ENCODE measurements around the gene CPSF2. TPM values are rescaled to one million over a fixed set of nuclear protein-coding genes. Genes with fewer than 3 reads are reported as not detected.

CPSF2 gene
- total and polyA plus RNA-seq, 2 experiments from 2014 or later = 23.3 to 39.6 TPM

GRCh38 chr14:92143309-92143708 lies 21.5 kb downstream of the CPSF2 start:
- H3K36me3 ChIP-seq (replicated peaks; ENCODE audit: insufficient read depth, low read depth) = no peaks in the 10 kb centered on the region
- H3K79me2 ChIP-seq = no peaks in the 10 kb centered on the region
- no peak for TF ChIP-seq CTCF (IDR thresholded peaks at IDR 0.05; ENCODE audit: poor library complexity)
- no peak for TF ChIP-seq EZH2 (IDR thresholded peaks at IDR 0.05; ENCODE audit: borderline replicate concordance)
- TF ChIP-seq EZH2phosphoT487 (IDR thresholded peaks at IDR 0.05; ENCODE audit: low read depth, severe bottlenecking, unreplicated experiment) = no peak

GRCh38 chr14:92143962-92144361 lies 22.2 kb downstream of the CPSF2 start:
- H3K4me2 ChIP-seq = no peak overlapping the region
- no peaks in the 10 kb centered on the region for H3K27me3 ChIP-seq
- peaks cover 2% of the 10 kb centered on the region for H3K36me3 ChIP-seq (replicated peaks; ENCODE audit: insufficient read depth, low read depth)
- H3K4me3 ChIP-seq = no peak overlapping the region
- TF ChIP-seq CTCF (IDR thresholded peaks at IDR 0.05; ENCODE audit: poor library complexity) = no peak
- TF ChIP-seq EZH2phosphoT487 (IDR thresholded peaks at IDR 0.05; ENCODE audit: low read depth, severe bottlenecking, unreplicated experiment) = no peak
- TF ChIP-seq EZH2 (IDR thresholded peaks at IDR 0.05; ENCODE audit: borderline replicate concordance) = no peak
- no peaks in the 10 kb centered on the region for H3K4me1 ChIP-seq (ENCODE audit: insufficient read depth)
- H3K79me2 ChIP-seq = no peaks in the 10 kb centered on the region
- no peaks in the 10 kb centered on the region for H4K20me1 ChIP-seq (ENCODE audit: insufficient read depth, poor library complexity, severe bottlenecking)
- WGBS (ENCODE audit: low lambda C conversion rate, missing lambda C conversion rate) = 88% methylated on average over 3 of the region's 3 CpGs
- no peaks in the 10 kb centered on the region for H3K9me2 ChIP-seq (replicated peaks; ENCODE audit: insufficient read depth)
- no peaks in the 10 kb centered on the region for H3K9me3 ChIP-seq (ENCODE audit: low read depth)
- H2AFZ ChIP-seq = no peak overlapping the region
- H3K27ac ChIP-seq = no peak overlapping the region
- no peak for DNase-seq (ENCODE audit: low spot score)

More at GRCh38 chr14:92143309-92143708, 21.5 kb downstream of the CPSF2 start:
- no peaks in the 10 kb centered on the region for H3K9me3 ChIP-seq (ENCODE audit: low read depth)
- 87% methylated on average over 4 of the region's 4 CpGs for WGBS (ENCODE audit: low lambda C conversion rate, missing lambda C conversion rate)
- no peaks in the 10 kb centered on the region for H3K9me2 ChIP-seq (replicated peaks; ENCODE audit: insufficient read depth)
- H3K4me2 ChIP-seq = no peak overlapping the region
- no peak overlapping the region for H3K27ac ChIP-seq
- no peaks in the 10 kb centered on the region for H4K20me1 ChIP-seq (ENCODE audit: insufficient read depth, poor library complexity, severe bottlenecking)
- H3K4me1 ChIP-seq (ENCODE audit: insufficient read depth) = no peaks in the 10 kb centered on the region
- H3K4me3 ChIP-seq = no peak overlapping the region
- DNase-seq (ENCODE audit: low spot score) = no peak
- no peaks in the 10 kb centered on the region for H3K27me3 ChIP-seq
- H2AFZ ChIP-seq = no peak overlapping the region

- no peaks in the 10 kb centered on the region for H3K27me3 ChIP-seq
- peaks cover 5% of the 10 kb centered on the region for H3K36me3 ChIP-seq (replicated peaks; ENCODE audit: insufficient read depth, low read depth)
- no peaks in the 10 kb centered on the region for H3K9me3 ChIP-seq (ENCODE audit: low read depth)
- no peak overlapping the region for H3K4me3 ChIP-seq
- H4K20me1 ChIP-seq (ENCODE audit: insufficient read depth, poor library complexity, severe bottlenecking) = no peaks in the 10 kb centered on the region
- H3K9me2 ChIP-seq (replicated peaks; ENCODE audit: insufficient read depth) = no peaks in the 10 kb centered on the region
- H3K79me2 ChIP-seq = no peaks in the 10 kb centered on the region
- TF ChIP-seq CTCF (IDR thresholded peaks at IDR 0.05; ENCODE audit: poor library complexity) = no peak
- no peak for TF ChIP-seq EZH2 (IDR thresholded peaks at IDR 0.05; ENCODE audit: borderline replicate concordance)
- TF ChIP-seq EZH2phosphoT487 (IDR thresholded peaks at IDR 0.05; ENCODE audit: low read depth, severe bottlenecking, unreplicated experiment) = no peak
- no peak overlapping the region for H2AFZ ChIP-seq
- no peak for DNase-seq (ENCODE audit: low spot score)
- H3K4me2 ChIP-seq = no peak overlapping the region
- WGBS (ENCODE audit: low lambda C conversion rate, missing lambda C conversion rate) = 83% methylated on average over 2 of the region's 2 CpGs
- no peak overlapping the region for H3K27ac ChIP-seq
- no peaks in the 10 kb centered on the region for H3K4me1 ChIP-seq (ENCODE audit: insufficient read depth)
Measured at GRCh38 chr14:92144708-92145107, 22.9 kb downstream of the CPSF2 start.

GRCh38 chr14:92153581-92153980 lies 31.8 kb downstream of the CPSF2 start:
- Histone ChIP-seq H3K9me3 (ENCODE audit: low read depth) (no peaks in the 10 kb centered on the region), H3K4me3 (no peak overlapping the region), H3K79me2 (no peaks in the 10 kb centered on the region), H3K4me2 (no peak overlapping the region), H3K27ac (no peak overlapping the region), H2AFZ (no peak overlapping the region), H3K36me3 (replicated peaks; ENCODE audit: insufficient read depth, low read depth) (peaks cover 5% of the 10 kb centered on the region), H3K9me2 (replicated peaks; ENCODE audit: insufficient read depth) (no peaks in the 10 kb centered on the region), H4K20me1 (ENCODE audit: insufficient read depth, poor library complexity, severe bottlenecking) (no peaks in the 10 kb centered on the region), H3K4me1 (ENCODE audit: insufficient read depth) (no peaks in the 10 kb centered on the region), H3K27me3 (no peaks in the 10 kb centered on the region)
- no peak for TF ChIP-seq EZH2phosphoT487 (IDR thresholded peaks at IDR 0.05; ENCODE audit: low read depth, severe bottlenecking, unreplicated experiment)
- no peak for TF ChIP-seq EZH2 (IDR thresholded peaks at IDR 0.05; ENCODE audit: borderline replicate concordance)
- no peak for TF ChIP-seq CTCF (IDR thresholded peaks at IDR 0.05; ENCODE audit: poor library complexity)
- no peak for DNase-seq (ENCODE audit: low spot score)
- 88% methylated on average over 1 of the region's 1 CpG for WGBS (ENCODE audit: low lambda C conversion rate, missing lambda C conversion rate)
